Measurements from ENCODE around the gene TRIO.
"Not testable (repeated sequence)": the region's sequence is repeated elsewhere in the genome, so short reads cannot be mapped to it uniquely, and the experiment has no call there.

Gene TRIO

DNA sequence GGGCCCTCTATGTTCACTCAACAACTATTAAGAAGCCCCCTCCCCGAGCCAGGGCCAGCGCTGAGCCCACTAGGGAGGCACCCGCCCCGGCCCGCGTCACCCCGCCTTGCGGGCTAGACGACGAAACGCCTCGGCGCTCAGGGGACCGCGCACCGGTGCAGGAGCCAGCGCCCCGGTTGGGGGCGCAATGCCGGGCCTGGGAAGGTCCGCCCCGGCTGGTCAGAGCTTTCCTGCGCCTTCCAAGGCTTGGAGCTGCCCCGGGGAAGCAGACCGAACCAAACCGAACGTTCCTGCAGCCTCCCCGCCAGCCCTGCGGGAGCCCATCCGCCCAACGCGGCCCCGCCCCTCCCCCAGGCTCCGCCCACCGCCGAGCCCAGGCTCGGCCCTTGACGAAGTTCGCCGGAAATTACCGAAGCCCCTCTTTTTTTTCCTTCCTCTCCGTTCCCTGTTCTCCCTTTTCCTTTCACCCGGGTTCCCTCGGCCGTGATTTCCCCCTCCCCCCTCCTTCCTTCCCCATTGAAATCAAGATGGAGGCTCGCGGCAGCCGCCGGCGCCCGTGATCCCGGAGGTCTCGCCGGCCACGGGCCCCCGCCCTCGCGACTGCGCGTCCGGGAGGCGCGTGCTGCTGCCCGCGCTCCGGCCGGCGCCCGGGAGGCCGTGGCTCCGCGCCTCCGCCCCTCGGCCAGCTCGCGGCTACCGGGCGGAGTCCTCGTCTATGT, at the start of gene TRIO:
TSS of gene TRIO (plus strand) at position 516 of the 719 bp plus-strand sequence. CDS start 384 bp downstream, outside the sequence.
- peak; percentile 31 for DNase-seq (ENCODE audit: low read depth, low spot score)

DNA sequence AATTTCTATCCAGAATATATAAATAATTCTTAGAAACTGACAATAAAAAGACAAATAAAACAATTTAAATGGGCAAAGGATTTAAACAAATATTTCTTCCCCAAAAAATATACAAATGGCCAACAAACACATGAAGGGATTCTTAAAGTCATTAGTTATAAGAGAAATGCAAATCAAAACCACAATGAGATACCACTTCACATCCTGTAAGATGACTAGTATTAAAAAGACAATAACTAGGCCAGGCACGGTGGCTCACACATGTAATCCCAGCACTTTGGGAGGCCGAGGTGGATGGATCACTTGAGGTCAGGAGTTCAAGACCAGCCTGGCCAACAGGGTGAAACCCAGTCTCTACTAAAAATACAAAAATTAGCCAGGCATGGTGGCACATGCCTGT, 45.8 kb upstream of the TRIO start:
- not testable (repeated sequence) for DNase-seq (ENCODE audit: low read depth, low spot score)

GRCh38 chr5:14097998-14098471, 45.1 kb upstream of the TRIO start:
- DNase-seq (ENCODE audit: low read depth, low spot score): no peak

DNA sequence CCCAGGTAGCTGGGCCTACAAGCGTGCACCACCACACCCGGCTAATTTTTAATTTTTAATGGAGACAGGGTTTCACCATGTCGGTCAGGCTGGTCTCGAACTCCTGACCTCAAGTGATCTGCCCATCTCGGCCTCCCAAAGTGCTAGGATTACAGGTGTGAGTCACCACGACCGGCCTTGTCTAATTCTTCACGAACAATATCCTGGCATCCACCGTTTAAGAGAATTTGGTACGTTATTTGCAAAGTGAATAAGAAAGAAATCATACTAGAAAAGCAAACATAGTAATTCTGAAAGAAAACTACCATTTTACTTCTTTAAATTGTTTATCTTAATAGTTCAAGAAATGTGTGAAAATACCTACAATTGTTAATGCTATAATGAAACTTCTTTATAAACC, 42.9 kb upstream of the TRIO start:
- DNase-seq (ENCODE audit: low read depth, low spot score): no peak

- no peak for DNase-seq (ENCODE audit: low read depth, low spot score)
Observed at GRCh38 chr5:14101922-14102321, 41.2 kb upstream of the TRIO start.

- DNase-seq (ENCODE audit: low read depth, low spot score): no peak
Observed at GRCh38 chr5:14102666-14103065, 40.5 kb upstream of the TRIO start.

GRCh38 chr5:14105718-14106410, 37.3 kb upstream of the TRIO start:
- no peak for DNase-seq (ENCODE audit: low read depth, low spot score)

GRCh38 chr5:14107536-14107935, 35.6 kb upstream of the TRIO start:
- no peak for DNase-seq (ENCODE audit: low read depth, low spot score)

GRCh38 chr5:14108170-14108996, 34.8 kb upstream of the TRIO start:
- no peak for DNase-seq (ENCODE audit: low read depth, low spot score)

GRCh38 chr5:14109041-14109747, 33.9 kb upstream of the TRIO start:
- DNase-seq (ENCODE audit: low read depth, low spot score): no peak

GRCh38 chr5:14109771-14110170, 33.4 kb upstream of the TRIO start:
- no peak for DNase-seq (ENCODE audit: low read depth, low spot score)

DNA sequence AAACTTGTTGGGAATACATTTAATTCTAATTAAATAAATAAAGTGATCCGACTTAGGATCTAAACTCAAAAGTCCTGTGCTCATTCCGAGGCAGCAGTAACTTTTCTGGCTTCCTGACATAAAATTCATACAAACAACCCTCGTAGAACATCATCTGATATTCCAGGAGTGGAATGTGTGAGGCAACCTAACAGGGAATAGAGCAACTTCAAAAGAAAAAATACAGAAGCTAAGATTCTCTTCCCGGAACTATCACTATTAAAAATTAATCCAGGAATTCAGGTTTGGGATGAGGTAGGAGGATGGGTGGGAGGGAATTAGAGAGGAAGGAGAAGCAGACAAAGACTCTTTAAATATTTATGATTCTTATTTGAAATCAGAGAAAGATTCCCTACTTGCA, 32.9 kb upstream of the TRIO start:
- no peak for DNase-seq (ENCODE audit: low read depth, low spot score)

DNA sequence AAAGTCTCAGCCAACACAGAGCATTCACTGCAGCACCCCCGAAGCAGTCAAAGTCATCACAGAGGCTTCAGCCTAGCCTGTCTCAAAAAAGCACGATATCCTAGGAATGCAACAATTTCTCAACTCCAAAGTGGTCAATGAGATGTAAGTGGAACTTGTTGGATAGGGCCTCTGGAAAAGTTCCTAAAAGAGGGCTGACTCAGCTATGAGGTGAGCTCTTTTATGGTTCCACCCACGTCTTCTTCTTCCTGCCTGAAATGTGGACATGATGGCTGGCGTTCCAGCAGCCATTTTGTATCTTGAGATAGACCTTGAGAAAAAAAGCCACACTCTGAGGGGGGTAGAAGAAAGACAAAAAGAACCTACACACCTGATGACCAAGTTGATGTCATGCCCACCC, 32.5 kb upstream of the TRIO start:
- no peak for DNase-seq (ENCODE audit: low read depth, low spot score)

DNA sequence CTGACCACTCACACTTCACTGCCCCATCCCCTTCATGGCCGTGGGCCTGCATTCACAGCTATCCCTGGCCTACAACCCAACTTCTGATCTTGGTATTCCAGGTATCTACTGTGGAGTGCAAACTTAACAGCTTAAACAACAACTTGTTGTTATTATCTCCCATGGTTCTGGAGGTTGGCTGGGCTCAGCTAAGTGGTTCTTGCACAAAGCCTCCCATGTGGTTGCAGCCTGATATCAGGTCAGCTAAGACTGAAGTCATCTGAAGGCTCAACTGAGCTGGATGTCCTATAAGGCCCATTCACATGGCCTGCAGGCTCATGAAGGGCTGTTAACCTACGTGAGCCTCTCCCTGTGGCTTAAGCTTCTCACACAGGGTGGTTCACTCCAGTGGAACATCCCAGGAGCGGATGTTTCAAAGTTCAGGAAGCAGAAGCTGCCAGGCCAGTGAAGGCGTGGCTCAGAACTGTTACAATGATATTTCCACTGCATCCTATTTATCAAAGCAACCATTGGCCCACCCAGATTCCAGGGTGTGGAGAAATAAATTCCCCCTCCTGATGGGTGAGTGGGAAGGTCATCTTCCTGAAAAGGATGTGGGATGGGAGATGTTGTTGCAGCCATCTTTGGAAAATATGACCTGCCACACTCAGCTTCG, 30.0 kb upstream of the TRIO start:
- DNase-seq (ENCODE audit: low read depth, low spot score): no peak

- no peak for DNase-seq (ENCODE audit: low read depth, low spot score)
Observed at GRCh38 chr5:14114615-14115251, 28.4 kb upstream of the TRIO start.

GRCh38 chr5:14115323-14115895, 27.7 kb upstream of the TRIO start:
- no peak for DNase-seq (ENCODE audit: low read depth, low spot score)

DNA sequence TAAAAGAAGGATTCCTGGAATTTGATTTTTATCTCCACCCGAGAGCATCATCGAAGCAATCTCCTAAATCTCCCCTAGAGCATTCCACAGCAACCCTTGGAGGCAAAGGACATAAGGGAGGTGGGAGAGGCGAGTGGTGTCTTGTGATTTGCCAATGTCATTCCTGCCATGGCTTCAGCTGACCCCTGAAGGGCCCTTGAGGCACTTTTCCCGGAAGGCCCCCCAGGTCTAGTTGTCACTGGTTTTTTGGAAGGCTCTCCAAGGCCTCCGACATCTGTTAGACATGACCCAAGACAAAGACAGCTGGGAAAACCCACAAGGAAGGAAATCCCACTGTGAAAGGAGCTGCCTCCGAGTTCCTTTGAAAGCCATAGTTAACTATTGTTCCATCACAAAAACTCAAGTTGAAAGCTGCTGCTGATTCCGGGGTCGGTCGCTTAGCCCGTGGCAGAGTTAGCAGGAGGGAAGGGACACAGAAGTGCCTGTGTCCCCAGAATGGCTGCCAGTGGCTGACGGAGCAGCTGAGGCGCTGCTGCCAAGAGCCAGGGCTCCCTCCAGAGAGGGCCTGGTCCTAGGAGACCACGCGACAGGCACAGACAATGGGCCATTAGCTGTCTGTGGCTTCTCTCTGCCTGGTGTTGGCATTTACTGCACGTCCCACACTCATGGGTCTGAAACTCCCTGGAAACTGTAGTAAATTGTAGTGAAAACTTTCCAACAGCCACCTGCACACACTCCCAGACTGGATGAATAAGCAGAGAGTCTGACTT, 24.4 kb upstream of the TRIO start:
- no peak for DNase-seq (ENCODE audit: low read depth, low spot score)

- no peak for DNase-seq (ENCODE audit: low read depth, low spot score)
Observed at GRCh38 chr5:14120176-14120575, 23.0 kb upstream of the TRIO start.

DNA sequence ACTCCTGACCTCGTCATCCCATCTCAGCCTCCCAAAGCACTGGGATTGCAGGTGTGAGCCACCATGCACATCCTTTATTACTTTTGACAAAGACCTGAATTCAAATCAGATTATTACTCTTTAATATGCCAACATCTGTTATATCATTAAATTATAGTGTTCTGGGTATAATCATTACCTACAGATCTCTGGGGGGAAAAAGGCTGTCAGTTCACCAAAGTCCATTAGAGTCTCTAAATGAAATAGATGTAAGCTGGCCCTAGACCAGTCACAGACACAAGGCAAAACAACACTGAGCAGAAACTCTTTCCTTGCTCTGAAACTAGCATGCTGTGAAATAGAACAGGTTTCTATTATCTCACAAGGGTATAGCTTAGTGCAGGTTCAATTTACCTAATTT, 21.6 kb upstream of the TRIO start:
- DNase-seq (ENCODE audit: low read depth, low spot score): no peak

DNA sequence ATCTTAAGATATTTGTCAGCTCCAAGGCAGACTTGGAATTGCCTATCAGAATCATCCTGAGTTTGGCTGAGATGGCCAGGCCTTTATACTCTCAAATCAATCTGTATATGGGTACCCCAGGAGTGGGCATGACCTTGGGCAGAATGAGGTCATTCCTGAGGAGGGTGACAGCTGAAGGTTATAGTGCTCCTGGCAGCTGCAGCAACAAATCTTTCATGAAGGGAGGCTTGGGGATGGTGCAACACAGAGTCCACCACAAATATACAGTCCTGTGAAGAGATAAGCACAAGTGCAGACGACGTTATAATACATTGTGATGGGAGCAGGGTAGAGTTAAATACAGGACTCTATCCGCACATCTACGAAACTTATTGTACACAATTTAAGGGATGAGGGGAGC, 21.1 kb upstream of the TRIO start:
- no peak for DNase-seq (ENCODE audit: low read depth, low spot score)
